A549 (cell line): ENCODE measurements around the gene RAMP1.

Source experiments
- EP300 ChIP-seq, 2 experiments: fragments of >200 bp; sonication (Bioruptor Twin); formaldehyde crosslinking; IDR thresholded peaks; 2 replicates in 1 of 2; 3 replicates in 1 of 2; pipeline ENCODE4 v1.6.1; 2016 to 2017
- HOXB13 ChIP-seq: fragments of 250-450 bp; sonication (Bioruptor Pico); IDR thresholded peaks from 2 replicates; pipeline ENCODE4 v1.5.0; 2020; ENCODE audit warnings: low read depth, mild to moderate bottlenecking, moderate library complexity
- SMC3 ChIP-seq: fragments of >200 bp; sonication (Bioruptor Twin); formaldehyde crosslinking; IDR thresholded peaks from 3 replicates; pipeline ENCODE4 v1.6.1; 2018; ENCODE audit warnings: inconsistent platforms
- ZFP36 ChIP-seq: fragments of 450-650 bp; IDR thresholded peaks from 2 replicates; pipeline ENCODE4 v1.6.1; 2014; ENCODE audit warnings: borderline replicate concordance; ENCODE audit not compliant: partially characterized antibody
- TF ChIP-seq, protein P1 (sequence below): fragments of >200 bp; sonication (Bioruptor Twin); formaldehyde crosslinking; IDR thresholded peaks from 3 replicates; pipeline ENCODE4 v1.5.1; 2016

GRCh38 chr2:237915576-237915975 lies 56.2 kb downstream of the RAMP1 start:
- TF ChIP-seq, protein P1, sequence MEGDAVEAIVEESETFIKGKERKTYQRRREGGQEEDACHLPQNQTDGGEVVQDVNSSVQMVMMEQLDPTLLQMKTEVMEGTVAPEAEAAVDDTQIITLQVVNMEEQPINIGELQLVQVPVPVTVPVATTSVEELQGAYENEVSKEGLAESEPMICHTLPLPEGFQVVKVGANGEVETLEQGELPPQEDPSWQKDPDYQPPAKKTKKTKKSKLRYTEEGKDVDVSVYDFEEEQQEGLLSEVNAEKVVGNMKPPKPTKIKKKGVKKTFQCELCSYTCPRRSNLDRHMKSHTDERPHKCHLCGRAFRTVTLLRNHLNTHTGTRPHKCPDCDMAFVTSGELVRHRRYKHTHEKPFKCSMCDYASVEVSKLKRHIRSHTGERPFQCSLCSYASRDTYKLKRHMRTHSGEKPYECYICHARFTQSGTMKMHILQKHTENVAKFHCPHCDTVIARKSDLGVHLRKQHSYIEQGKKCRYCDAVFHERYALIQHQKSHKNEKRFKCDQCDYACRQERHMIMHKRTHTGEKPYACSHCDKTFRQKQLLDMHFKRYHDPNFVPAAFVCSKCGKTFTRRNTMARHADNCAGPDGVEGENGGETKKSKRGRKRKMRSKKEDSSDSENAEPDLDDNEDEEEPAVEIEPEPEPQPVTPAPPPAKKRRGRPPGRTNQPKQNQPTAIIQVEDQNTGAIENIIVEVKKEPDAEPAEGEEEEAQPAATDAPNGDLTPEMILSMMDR, result no peak
- no peak for TF ChIP-seq EP300 (IDR thresholded peaks at IDR 0.05)
- no peak for TF ChIP-seq SMC3
- no peak for TF ChIP-seq ZFP36
- no peak for TF ChIP-seq HOXB13 (CRISPR knock-in tag)
